A549 (cell line): Measurements from ENCODE around the gene SLC26A5. TPM values are rescaled to one million over a fixed set of nuclear protein-coding genes. Genes with fewer than 3 reads are reported as not detected.
A peak's percentile ranks its signal among the peaks of the same experiment; 100 is the strongest.

ENCODE experiments used
- ATAC-seq, 2 experiments: fragments of 200-7000 bp in 1 of 2; fragments of >200 bp in 1 of 2; cut with Nextera tagmentation in 1 of 2; cut with Tn5 transposase in 1 of 2; 3 replicates each; pipeline versions ENCODE4 v1.8.0 to v1.9.1; 2018 to 2020; ENCODE audit warnings: mild to moderate bottlenecking in 1 of 2, moderate library complexity in 1 of 2
- CTCF ChIA-PET: fragments of 300-600 bp; sonication (Branson Sonifier 250); formaldehyde crosslinking; extraction: SDS; loops from one replicate; lab custom pipeline; 2021; ENCODE audit warnings: antibody characterized with exemption, inconsistent platforms; lab: Yijun Ruan, JAX
- POLR2A ChIA-PET: fragments of 350-600 bp; formaldehyde crosslinking; extraction: SDS; loops from one replicate; lab custom pipeline; 2021; ENCODE audit warnings: antibody characterized with exemption, inconsistent platforms; lab: Yijun Ruan, JAX
- DNase-seq, 2 experiments: peaks; one replicate each; pipeline versions ENCODE4 v3.0.0 to v3.0.0-alpha.2; 2011 to 2016; ENCODE audit warnings: low read depth in 1 of 2, low spot score in 1 of 2
- FAIRE-seq: peaks from 2 replicates; lab custom pipeline; 2011; peaks lifted over from hg19 to GRCh38; lab: Jason Lieb, UNC
- H3K27ac ChIP-seq, 2 experiments: fragments of >200 bp; sonication (Bioruptor Twin); formaldehyde crosslinking; 3 replicates each; pipeline ENCODE4 v1.5.1; 2016 to 2017
- H3K4me1 ChIP-seq: fragments of >200 bp; sonication (Bioruptor Twin); formaldehyde crosslinking; 3 replicates; pipeline ENCODE4 v1.6.1; 2016
- H3K4me2 ChIP-seq: fragments of >200 bp; sonication (Bioruptor Twin); formaldehyde crosslinking; 3 replicates; pipeline ENCODE4 v1.6.1; 2016
- H3K4me3 ChIP-seq: fragments of >200 bp; sonication (Bioruptor Twin); formaldehyde crosslinking; 3 replicates; pipeline ENCODE4 v1.5.1; 2016
- H3K9me3 ChIP-seq: fragments of >200 bp; sonication (Bioruptor Twin); formaldehyde crosslinking; 3 replicates; pipeline ENCODE4 v1.6.1; 2016
- ATOH8 ChIP-seq: fragments of 250-450 bp; sonication (Bioruptor Pico); IDR thresholded peaks from 2 replicates; pipeline ENCODE4 v1.5.0; 2020; ENCODE audit warnings: low read depth, mild to moderate bottlenecking, moderate library complexity
- BCL3 ChIP-seq: fragments of >200 bp; sonication (Bioruptor Twin); formaldehyde crosslinking; IDR thresholded peaks from 3 replicates; pipeline ENCODE4 v1.6.1; 2016
- CEBPB ChIP-seq, 2 experiments: fragments of >200 bp in 1 of 2; sonication (Bioruptor Twin) in 1 of 2; formaldehyde crosslinking in 1 of 2; IDR thresholded peaks; 2 replicates each; pipeline ENCODE4 v1.6.1; 2012 to 2016
- CHD2 ChIP-seq: fragments of 150-350 bp; IDR thresholded peaks from 2 replicates; pipeline ENCODE4 v1.6.1; 2014; ENCODE audit warnings: low read length; ENCODE audit not compliant: partially characterized antibody
- CTCF ChIP-seq: fragments of >200 bp; sonication (Bioruptor Twin); formaldehyde crosslinking; IDR thresholded peaks from 3 replicates; pipeline ENCODE4 v1.5.1; 2016
- EHMT2 ChIP-seq: fragments of 200-600 bp; sonication (generic); IDR thresholded peaks from 2 replicates; pipeline ENCODE4 v1.6.1; 2016; ENCODE audit warnings: antibody characterized with exemption, low read depth, mild to moderate bottlenecking, moderate library complexity
- EP300 ChIP-seq, 2 experiments: fragments of >200 bp; sonication (Bioruptor Twin); formaldehyde crosslinking; IDR thresholded peaks; 2 replicates in 1 of 2; 3 replicates in 1 of 2; pipeline ENCODE4 v1.6.1; 2016 to 2017
- ESRRA ChIP-seq: fragments of 150-350 bp; IDR thresholded peaks from 2 replicates; pipeline ENCODE4 v1.6.1; 2014; ENCODE audit warnings: mild to moderate bottlenecking, low read length, borderline replicate concordance
- FOSL2 ChIP-seq, 2 experiments: fragments of 450-650 bp in 1 of 2; fragments of >200 bp in 1 of 2; sonication (Bioruptor Twin) in 1 of 2; formaldehyde crosslinking; IDR thresholded peaks; 2 replicates each; pipeline versions ENCODE4 v1.5.0 to v1.6.1; 2016 to 2020; ENCODE audit warnings: mild to moderate bottlenecking in 1 of 2, moderate library complexity in 1 of 2
- HDAC2 ChIP-seq: fragments of 200-600 bp; sonication (generic); IDR thresholded peaks from 2 replicates; pipeline ENCODE4 v1.6.1; 2016
- HEYL ChIP-seq: fragments of 250-450 bp; sonication (Bioruptor Pico); IDR thresholded peaks from 2 replicates; pipeline ENCODE4 v1.8.0; 2021; ENCODE audit warnings: mild to moderate bottlenecking, moderate library complexity
- HOXB5 ChIP-seq: fragments of 250-450 bp; sonication (Bioruptor Pico); IDR thresholded peaks from 2 replicates; pipeline ENCODE4 v1.5.0; 2020; ENCODE audit warnings: mild to moderate bottlenecking, moderate library complexity
- KDM1A ChIP-seq: fragments of 200-600 bp; sonication (generic); IDR thresholded peaks from 2 replicates; pipeline ENCODE4 v1.6.1; 2016; ENCODE audit warnings: low read depth, mild to moderate bottlenecking
- MAFK ChIP-seq: fragments of 450-650 bp; IDR thresholded peaks from 2 replicates; pipeline ENCODE4 v1.6.1; 2014; ENCODE audit not compliant: partially characterized antibody
- POLR2A ChIP-seq: IDR thresholded peaks from 2 replicates; pipeline ENCODE4 v1.6.1; 2012; ENCODE audit warnings: mild to moderate bottlenecking, low read length
- POLR2AphosphoS2 ChIP-seq: conservative IDR thresholded peaks from 2 replicates; pipeline ENCODE4 v1.6.1; 2012; ENCODE audit warnings: low read length, improper control_type of control experiment, inconsistent platforms
- RAD21 ChIP-seq, 2 experiments: fragments of >200 bp in 1 of 2; sonication (Bioruptor Twin) in 1 of 2; formaldehyde crosslinking in 1 of 2; IDR thresholded peaks in 1 of 2; conservative IDR thresholded peaks in 1 of 2; 2 replicates in 1 of 2; 3 replicates in 1 of 2; pipeline ENCODE4 v1.6.1; 2012 to 2018; ENCODE audit warnings: inconsistent platforms in 1 of 2
- SMC3 ChIP-seq: fragments of >200 bp; sonication (Bioruptor Twin); formaldehyde crosslinking; IDR thresholded peaks from 3 replicates; pipeline ENCODE4 v1.6.1; 2018; ENCODE audit warnings: inconsistent platforms
- TP53 ChIP-seq: fragments of 250-450 bp; sonication (Bioruptor Pico); IDR thresholded peaks from 2 replicates; pipeline ENCODE4 v1.5.0; 2021; ENCODE audit warnings: mild to moderate bottlenecking, moderate library complexity
- ZC3H11A ChIP-seq: fragments of 450-650 bp; IDR thresholded peaks from 2 replicates; pipeline ENCODE4 v1.6.1; 2014; ENCODE audit warnings: antibody characterized with exemption, mild to moderate bottlenecking
- ZFP36 ChIP-seq: fragments of 450-650 bp; IDR thresholded peaks from 2 replicates; pipeline ENCODE4 v1.6.1; 2014; ENCODE audit warnings: borderline replicate concordance; ENCODE audit not compliant: partially characterized antibody
- ZNF302 ChIP-seq: fragments of 250-450 bp; sonication (Bioruptor Pico); IDR thresholded peaks from 2 replicates; pipeline ENCODE4 v1.9.0; 2021; ENCODE audit warnings: inconsistent platforms, mild to moderate bottlenecking, moderate library complexity
- ZSCAN20 ChIP-seq: fragments of 250-450 bp; sonication (Bioruptor Pico); IDR thresholded peaks from 2 replicates; pipeline ENCODE4 v1.8.0; 2022; ENCODE audit warnings: mild to moderate bottlenecking, moderate library complexity
- WGBS: methylation state at CpG from one replicate; pipeline ENCODE4 v1.1.6; 2017; ENCODE audit errors: missing lambda C conversion rate; 5-methylcytosine and 5-hydroxymethylcytosine counted together
- polyA plus RNA-seq, 4 experiments: library from polyadenylated mRNA; depleted of rRNA in 3 of 4; stranded (reverse); fragments of >200 nt; fragmentation: RNase III in 1 of 4; extraction: RNeasy Plus Mini Kit Qiagen cat#74134 plus additional on column Dnase treatment in 1 of 4; gene quantifications; 2 replicates in 3 of 4; 3 replicates in 1 of 4; pipeline ENCODE4 v1.2.3, GENCODE V29; 2011 to 2017
- TF ChIP-seq, protein P1 (sequence below): fragments of 200-600 bp; sonication (generic); IDR thresholded peaks from 2 replicates; pipeline ENCODE4 v1.6.1; 2016; ENCODE audit warnings: antibody characterized with exemption, mild to moderate bottlenecking, moderate library complexity
- TF ChIP-seq, protein P2 (sequence below): fragments of 450-650 bp; IDR thresholded peaks from 2 replicates; pipeline ENCODE4 v1.6.1; 2014; ENCODE audit warnings: antibody characterized with exemption

Gene SLC26A5
- polyA plus RNA-seq, 2 of the 4 experiments (the other 2 are of a cell fraction), result not detected

- Histone ChIP-seq H3K27ac (no peak overlapping the region), H3K4me2 (no peak overlapping the region), H3K4me3 (no peak overlapping the region), H3K4me1 (no peaks in the 10 kb centered on the region), H3K9me3 (no peaks in the 10 kb centered on the region)
- POLR2A ChIA-PET, result no interaction called here
- TF ChIP-seq HOXB5 (CRISPR knock-in tag) (no peak), CTCF (no peak), ATOH8 (CRISPR knock-in tag) (no peak), SMC3 (no peak), HDAC2 (no peak), EHMT2 (no peak), MAFK (no peak), HEYL (no peak), KDM1A (no peak), RAD21 (conservative IDR thresholded peaks at IDR 0.05 in 1 of 2, IDR thresholded peaks at IDR 0.05 in 1 of 2) (no peak), BCL3 (no peak)
- TF ChIP-seq, protein P1, sequence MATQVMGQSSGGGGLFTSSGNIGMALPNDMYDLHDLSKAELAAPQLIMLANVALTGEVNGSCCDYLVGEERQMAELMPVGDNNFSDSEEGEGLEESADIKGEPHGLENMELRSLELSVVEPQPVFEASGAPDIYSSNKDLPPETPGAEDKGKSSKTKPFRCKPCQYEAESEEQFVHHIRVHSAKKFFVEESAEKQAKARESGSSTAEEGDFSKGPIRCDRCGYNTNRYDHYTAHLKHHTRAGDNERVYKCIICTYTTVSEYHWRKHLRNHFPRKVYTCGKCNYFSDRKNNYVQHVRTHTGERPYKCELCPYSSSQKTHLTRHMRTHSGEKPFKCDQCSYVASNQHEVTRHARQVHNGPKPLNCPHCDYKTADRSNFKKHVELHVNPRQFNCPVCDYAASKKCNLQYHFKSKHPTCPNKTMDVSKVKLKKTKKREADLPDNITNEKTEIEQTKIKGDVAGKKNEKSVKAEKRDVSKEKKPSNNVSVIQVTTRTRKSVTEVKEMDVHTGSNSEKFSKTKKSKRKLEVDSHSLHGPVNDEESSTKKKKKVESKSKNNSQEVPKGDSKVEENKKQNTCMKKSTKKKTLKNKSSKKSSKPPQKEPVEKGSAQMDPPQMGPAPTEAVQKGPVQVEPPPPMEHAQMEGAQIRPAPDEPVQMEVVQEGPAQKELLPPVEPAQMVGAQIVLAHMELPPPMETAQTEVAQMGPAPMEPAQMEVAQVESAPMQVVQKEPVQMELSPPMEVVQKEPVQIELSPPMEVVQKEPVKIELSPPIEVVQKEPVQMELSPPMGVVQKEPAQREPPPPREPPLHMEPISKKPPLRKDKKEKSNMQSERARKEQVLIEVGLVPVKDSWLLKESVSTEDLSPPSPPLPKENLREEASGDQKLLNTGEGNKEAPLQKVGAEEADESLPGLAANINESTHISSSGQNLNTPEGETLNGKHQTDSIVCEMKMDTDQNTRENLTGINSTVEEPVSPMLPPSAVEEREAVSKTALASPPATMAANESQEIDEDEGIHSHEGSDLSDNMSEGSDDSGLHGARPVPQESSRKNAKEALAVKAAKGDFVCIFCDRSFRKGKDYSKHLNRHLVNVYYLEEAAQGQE, result no peak
- 40% methylated on average over 3 of the region's 3 CpGs for WGBS
- no peak for FAIRE-seq
- ATAC-seq, result no peak
- no peak for DNase-seq
- CTCF ChIA-PET, result interaction anchor here (0.6 kb wide), 2 partner anchors 9 to 328 kb away, joined by 3 read pairs; no protein-coding TSS in a partner anchor
These were observed 56.7 kb downstream of the SLC26A5 start for GRCh38 chr7:103389263-103389662.

DNA sequence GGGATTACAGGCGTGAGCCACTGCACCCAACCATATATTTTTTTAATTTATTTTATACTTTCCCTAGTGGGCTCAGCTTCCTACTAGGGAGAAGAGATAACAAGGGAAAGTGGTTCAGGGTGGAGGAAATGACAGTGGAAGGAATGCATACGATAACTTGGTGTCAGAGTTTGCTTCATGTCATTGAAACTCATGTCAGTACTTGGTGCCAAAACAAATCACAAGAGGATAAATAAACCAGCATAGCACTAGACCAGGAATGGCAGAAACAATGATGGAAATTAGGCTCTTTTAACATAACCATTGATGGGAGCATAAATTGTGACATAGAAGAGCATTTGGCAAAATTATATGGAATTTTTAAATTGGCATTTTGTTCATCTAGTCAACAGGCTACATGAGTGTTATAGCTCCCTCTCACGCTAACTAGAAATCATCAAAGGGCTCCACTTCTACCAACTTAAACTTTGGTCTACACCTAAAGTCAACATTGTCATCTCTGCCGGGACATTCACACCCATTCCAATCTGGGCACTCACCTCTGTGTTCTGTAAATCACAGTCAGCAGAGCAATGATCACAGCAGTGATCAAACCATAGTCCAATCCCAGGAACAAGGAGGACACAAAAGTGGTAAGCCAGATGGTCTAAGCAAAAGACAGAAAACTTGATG, 57.4 kb downstream of the SLC26A5 start:
- no peaks in the 10 kb centered on the region for H3K4me1 ChIP-seq
- H3K4me3 ChIP-seq, result no peak overlapping the region
- no peak overlapping the region for H3K27ac ChIP-seq
- POLR2A ChIA-PET, result no interaction called here
- ATAC-seq (0 out of 6 replicates have a peak, but pooled peaks of 1 of the 2 experiments have one; percentile 30), FAIRE-seq (no peak), DNase-seq (no peak)
- H3K9me3 ChIP-seq, result no peaks in the 10 kb centered on the region
- CTCF ChIA-PET, result interaction anchor here (0.6 kb wide), 1 partner anchor 9 kb away, joined by 3 read pairs; no protein-coding TSS in a partner anchor
- H3K4me2 ChIP-seq, result no peak overlapping the region
- 30% methylated on average over 4 of the region's 4 CpGs for WGBS
- TF ChIP-seq FOSL2 (IDR thresholded peaks at IDR 0.05) (no peak), FOSL2 (CRISPR knock-in tag; IDR thresholded peaks at IDR 0.05) (no peak), ESRRA (no peak), TP53 (CRISPR knock-in tag) (no peak), ZC3H11A (no peak), HDAC2 (no peak), POLR2AphosphoS2 (no peak), EP300 (IDR thresholded peaks at IDR 0.05) (no peak), RAD21 (conservative IDR thresholded peaks at IDR 0.05 in 1 of 2, IDR thresholded peaks at IDR 0.05 in 1 of 2) (no peak), CEBPB (IDR thresholded peaks at IDR 0.05) (no peak), ZNF302 (CRISPR knock-in tag) (no peak), BCL3 (no peak), POLR2A (no peak), ZSCAN20 (CRISPR knock-in tag) (no peak), CHD2 (no peak), KDM1A (no peak), ZFP36 (no peak)
- TF ChIP-seq, protein P2, sequence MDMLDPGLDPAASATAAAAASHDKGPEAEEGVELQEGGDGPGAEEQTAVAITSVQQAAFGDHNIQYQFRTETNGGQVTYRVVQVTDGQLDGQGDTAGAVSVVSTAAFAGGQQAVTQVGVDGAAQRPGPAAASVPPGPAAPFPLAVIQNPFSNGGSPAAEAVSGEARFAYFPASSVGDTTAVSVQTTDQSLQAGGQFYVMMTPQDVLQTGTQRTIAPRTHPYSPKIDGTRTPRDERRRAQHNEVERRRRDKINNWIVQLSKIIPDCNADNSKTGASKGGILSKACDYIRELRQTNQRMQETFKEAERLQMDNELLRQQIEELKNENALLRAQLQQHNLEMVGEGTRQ, result no peak
